Fibroblast of lung (primary cell): ENCODE measurements around the gene CSRP1. TPM values are rescaled to one million over a fixed set of nuclear protein-coding genes. Genes with fewer than 3 reads are reported as not detected.

ENCODE experiments used
- DNase-seq, 2 donors: peaks; one replicate each; pipeline versions ENCODE4 v3.0.0 to v3.0.0-alpha.2; 2010; ENCODE audit warnings: low read depth in 2 of 2
- H2AFZ ChIP-seq: 2 replicates; pipeline ENCODE4 v1.5.1; 2012; ENCODE audit warnings: low read length, control low read depth, inconsistent platforms
- H3K27ac ChIP-seq: 2 replicates; pipeline ENCODE4 v1.5.1; 2011; ENCODE audit warnings: low read length, control low read depth; ENCODE audit not compliant: insufficient read depth
- H3K27me3 ChIP-seq: 2 replicates; pipeline ENCODE4 v1.5.1; 2011; ENCODE audit warnings: mild to moderate bottlenecking, low read length; ENCODE audit not compliant: control insufficient read depth, insufficient read depth
- H3K36me3 ChIP-seq: 2 replicates; pipeline ENCODE4 v1.5.1; 2011; ENCODE audit warnings: low read length; ENCODE audit not compliant: control insufficient read depth, insufficient read depth
- H3K4me1 ChIP-seq: 2 replicates; pipeline ENCODE4 v1.5.1; 2011; ENCODE audit warnings: low read length; ENCODE audit not compliant: control insufficient read depth, insufficient read depth; ENCODE audit errors: extremely low read depth
- H3K4me2 ChIP-seq: 2 replicates; pipeline ENCODE4 v1.5.1; 2011; ENCODE audit warnings: low read length, control low read depth; ENCODE audit not compliant: insufficient read depth; ENCODE audit errors: extremely low read depth
- H3K4me3 ChIP-seq, 4 experiments: fragments of 200-600 bp in 1 of 4; sonication (generic) in 1 of 4; replicated peaks in 1 of 4; 2 replicates each; pipeline ENCODE4 v1.5.1; 2011 to 2016; ENCODE audit warnings: low read length in 4 of 4, low read depth in 3 of 4, mild to moderate bottlenecking in 3 of 4, control low read depth in 2 of 4, inconsistent platforms in 1 of 4, mixed read lengths in 1 of 4; ENCODE audit not compliant: insufficient read depth in 1 of 4; ENCODE audit errors: control extremely low read depth in 1 of 4
- H3K79me2 ChIP-seq: 2 replicates; pipeline ENCODE4 v1.5.1; 2012; ENCODE audit warnings: mild to moderate bottlenecking, low read length, inconsistent platforms; ENCODE audit not compliant: control insufficient read depth, insufficient read depth
- H3K9ac ChIP-seq: 2 replicates; pipeline ENCODE4 v1.5.1; 2011; ENCODE audit warnings: mild to moderate bottlenecking, low read length, control low read depth; ENCODE audit not compliant: insufficient read depth
- H3K9me3 ChIP-seq: 2 replicates; pipeline ENCODE4 v1.5.1; 2012; ENCODE audit warnings: low read depth, low read length; ENCODE audit not compliant: control insufficient read depth, insufficient read depth
- H4K20me1 ChIP-seq: 2 replicates; pipeline ENCODE4 v1.5.1; 2011; ENCODE audit warnings: low read length; ENCODE audit not compliant: control insufficient read depth, insufficient read depth; ENCODE audit errors: extremely low read depth
- CTCF ChIP-seq, 2 donors: IDR thresholded peaks in 1 of 2; conservative IDR thresholded peaks in 1 of 2; 1 replicate in 1 of 2; 2 replicates in 1 of 2; pipeline ENCODE4 v1.5.1; 2011 to 2012; ENCODE audit warnings: low read length in 2 of 2, control low read depth in 1 of 2, inconsistent platforms in 1 of 2, low read depth in 1 of 2, mild to moderate bottlenecking in 1 of 2
- EZH2 ChIP-seq: IDR thresholded peaks from 2 replicates; pipeline ENCODE4 v1.5.1; 2012; ENCODE audit warnings: low read length, control low read depth, mild to moderate bottlenecking; ENCODE audit errors: missing control alignments
- polyA plus RNA-seq, 2 donors: library from polyadenylated mRNA; depleted of rRNA in 1 of 2; stranded (reverse) in 1 of 2; unstranded in 1 of 2; fragments of >200 nt; gene quantifications; 2 replicates each; pipeline ENCODE4 v1.2.1, GENCODE V29; 2011 to 2012; ENCODE audit warnings: missing spikeins in 1 of 2
- total RNA-seq: library from RNA; depleted of rRNA; stranded (reverse); fragments of >200 nt; gene quantifications from 2 replicates; pipeline ENCODE4 v1.2.1, GENCODE V29; 2014

The CSRP1 gene
- total and polyA plus RNA-seq, 2 donors (not counting 1 experiment from before 2014, with no cell fraction given), result 195 to 1,081 TPM

- TF ChIP-seq CTCF (conservative IDR thresholded peaks at IDR 0.05 in 1 of 2, IDR thresholded peaks at IDR 0.05 in 1 of 2; ENCODE audit: low read depth in 1 of 2, low read length in 2 of 2), result no peak
- H3K4me1 ChIP-seq, result peaks cover 29% of the 10 kb centered on the region
- H3K4me3 ChIP-seq, result peak overlapping the region; percentile 12 to 97 (median 68)
- H3K27ac ChIP-seq, result no peak overlapping the region
- no peak overlapping the region for H3K9ac ChIP-seq
- no peaks in the 10 kb centered on the region for H3K27me3 ChIP-seq
- H3K9me3 ChIP-seq, result no peaks in the 10 kb centered on the region
- H3K4me2 ChIP-seq, result peak overlapping the region; percentile 92
- no peak for DNase-seq
- H4K20me1 ChIP-seq, result no peaks in the 10 kb centered on the region
- H3K36me3 ChIP-seq, result peaks cover 19% of the 10 kb centered on the region
- H3K79me2 ChIP-seq, result peaks cover 39% of the 10 kb centered on the region
- no peak overlapping the region for H2AFZ ChIP-seq
These were observed 41.1 kb downstream of the CSRP1 start for GRCh38 chr1:201465698-201466290.

- no peak overlapping the region for H3K4me3 ChIP-seq
- peaks cover 32% of the 10 kb centered on the region for H3K79me2 ChIP-seq
- TF ChIP-seq EZH2, result no peak
- TF ChIP-seq CTCF (conservative IDR thresholded peaks at IDR 0.05 in 1 of 2, IDR thresholded peaks at IDR 0.05 in 1 of 2; ENCODE audit: low read depth in 1 of 2, low read length in 2 of 2), result peak in 1 of 2 donors; percentile 40
- no peak overlapping the region for H3K9ac ChIP-seq
- peak overlapping the region; percentile 98 for H3K27ac ChIP-seq
- DNase-seq, result peak; percentile 41 to 49
- no peaks in the 10 kb centered on the region for H3K27me3 ChIP-seq
- peaks cover 19% of the 10 kb centered on the region for H3K36me3 ChIP-seq
- H2AFZ ChIP-seq, result no peak overlapping the region
- no peak overlapping the region for H3K4me2 ChIP-seq
- H3K4me1 ChIP-seq, result peaks cover 29% of the 10 kb centered on the region
- no peaks in the 10 kb centered on the region for H3K9me3 ChIP-seq
- H4K20me1 ChIP-seq, result no peaks in the 10 kb centered on the region
These were observed 43.8 kb downstream of the CSRP1 start for GRCh38 chr1:201463071-201463552.

- Histone ChIP-seq H3K36me3 (peaks cover 19% of the 10 kb centered on the region), H3K4me2 (peak overlapping the region; percentile 83), H3K27me3 (no peaks in the 10 kb centered on the region), H3K9me3 (no peaks in the 10 kb centered on the region), H3K79me2 (peaks cover 19% of the 10 kb centered on the region), H2AFZ (no peak overlapping the region), H3K27ac (peak overlapping the region; percentile 98), H3K4me3 (peak overlapping the region in 2 of 4 experiments; percentile 8 to 13), H4K20me1 (no peaks in the 10 kb centered on the region), H3K4me1 (peaks cover 36% of the 10 kb centered on the region), H3K9ac (peak overlapping the region; percentile 60)
- TF ChIP-seq EZH2 (no peak), CTCF (conservative IDR thresholded peaks at IDR 0.05 in 1 of 2, IDR thresholded peaks at IDR 0.05 in 1 of 2; ENCODE audit: low read depth in 1 of 2, low read length in 2 of 2) (no peak)
- DNase-seq, result peak; percentile 99
These were observed 45.1 kb downstream of the CSRP1 start for GRCh38 chr1:201461645-201462441.
